A549 (cell line): ENCODE measurements around the gene PPP1R12B.

Source experiments
- CHD2 ChIP-seq: fragments of 150-350 bp; IDR thresholded peaks from 2 replicates; pipeline ENCODE4 v1.6.1; 2014; ENCODE audit warnings: low read length; ENCODE audit not compliant: partially characterized antibody
- EP300 ChIP-seq, 2 experiments: fragments of >200 bp; sonication (Bioruptor Twin); formaldehyde crosslinking; IDR thresholded peaks; 2 replicates in 1 of 2; 3 replicates in 1 of 2; pipeline ENCODE4 v1.6.1; 2016 to 2017
- JUNB ChIP-seq: fragments of >200 bp; sonication (Bioruptor Twin); formaldehyde crosslinking; IDR thresholded peaks from 2 replicates; pipeline ENCODE4 v1.6.1; 2016
- MAFK ChIP-seq: fragments of 450-650 bp; IDR thresholded peaks from 2 replicates; pipeline ENCODE4 v1.6.1; 2014; ENCODE audit not compliant: partially characterized antibody
- MYC ChIP-seq: IDR thresholded peaks from 2 replicates; pipeline ENCODE4 v1.6.1; 2012; ENCODE audit warnings: mild to moderate bottlenecking, inconsistent platforms, low read length, improper control_type of control experiment, borderline replicate concordance
- POLR2A ChIP-seq: IDR thresholded peaks from 2 replicates; pipeline ENCODE4 v1.6.1; 2012; ENCODE audit warnings: mild to moderate bottlenecking, low read length
- SMC3 ChIP-seq: fragments of >200 bp; sonication (Bioruptor Twin); formaldehyde crosslinking; IDR thresholded peaks from 3 replicates; pipeline ENCODE4 v1.6.1; 2018; ENCODE audit warnings: inconsistent platforms
- ZNF302 ChIP-seq: fragments of 250-450 bp; sonication (Bioruptor Pico); IDR thresholded peaks from 2 replicates; pipeline ENCODE4 v1.9.0; 2021; ENCODE audit warnings: inconsistent platforms, mild to moderate bottlenecking, moderate library complexity
- TF ChIP-seq, protein P1 (sequence below): IDR thresholded peaks from 2 replicates; pipeline ENCODE4 v1.6.1; 2012
- TF ChIP-seq, protein P2 (sequence below): fragments of >200 bp; sonication (Bioruptor Twin); formaldehyde crosslinking; IDR thresholded peaks from 3 replicates; pipeline ENCODE4 v1.5.1; 2016

DNA sequence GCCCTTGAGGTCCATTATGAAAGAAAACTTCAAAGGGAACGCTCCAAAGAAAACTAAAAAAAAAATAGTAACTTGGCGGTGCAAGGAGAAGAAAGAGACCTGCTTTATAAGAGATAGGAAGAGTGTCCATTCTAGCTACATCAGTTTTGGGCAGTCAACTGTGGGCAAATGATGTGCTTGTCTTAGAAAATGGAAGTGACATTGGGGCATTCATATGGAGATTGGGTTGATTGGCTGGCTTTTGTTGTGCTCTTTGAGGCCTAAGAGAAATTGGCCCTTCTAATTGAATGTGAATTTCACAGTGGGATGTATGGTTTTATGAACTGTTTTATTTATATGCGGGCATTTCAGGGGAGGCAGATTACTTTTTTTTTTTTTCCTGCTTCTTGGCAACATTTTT, 13.2 kb downstream of the PPP1R12B start:
- TF ChIP-seq, protein P1, sequence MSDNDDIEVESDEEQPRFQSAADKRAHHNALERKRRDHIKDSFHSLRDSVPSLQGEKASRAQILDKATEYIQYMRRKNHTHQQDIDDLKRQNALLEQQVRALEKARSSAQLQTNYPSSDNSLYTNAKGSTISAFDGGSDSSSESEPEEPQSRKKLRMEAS, result no peak
- TF ChIP-seq, protein P2, sequence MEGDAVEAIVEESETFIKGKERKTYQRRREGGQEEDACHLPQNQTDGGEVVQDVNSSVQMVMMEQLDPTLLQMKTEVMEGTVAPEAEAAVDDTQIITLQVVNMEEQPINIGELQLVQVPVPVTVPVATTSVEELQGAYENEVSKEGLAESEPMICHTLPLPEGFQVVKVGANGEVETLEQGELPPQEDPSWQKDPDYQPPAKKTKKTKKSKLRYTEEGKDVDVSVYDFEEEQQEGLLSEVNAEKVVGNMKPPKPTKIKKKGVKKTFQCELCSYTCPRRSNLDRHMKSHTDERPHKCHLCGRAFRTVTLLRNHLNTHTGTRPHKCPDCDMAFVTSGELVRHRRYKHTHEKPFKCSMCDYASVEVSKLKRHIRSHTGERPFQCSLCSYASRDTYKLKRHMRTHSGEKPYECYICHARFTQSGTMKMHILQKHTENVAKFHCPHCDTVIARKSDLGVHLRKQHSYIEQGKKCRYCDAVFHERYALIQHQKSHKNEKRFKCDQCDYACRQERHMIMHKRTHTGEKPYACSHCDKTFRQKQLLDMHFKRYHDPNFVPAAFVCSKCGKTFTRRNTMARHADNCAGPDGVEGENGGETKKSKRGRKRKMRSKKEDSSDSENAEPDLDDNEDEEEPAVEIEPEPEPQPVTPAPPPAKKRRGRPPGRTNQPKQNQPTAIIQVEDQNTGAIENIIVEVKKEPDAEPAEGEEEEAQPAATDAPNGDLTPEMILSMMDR, result no peak
- TF ChIP-seq JUNB (no peak), POLR2A (no peak), MAFK (no peak), ZNF302 (CRISPR knock-in tag) (no peak), SMC3 (no peak), CHD2 (no peak), EP300 (IDR thresholded peaks at IDR 0.05) (no peak), MYC (no peak)
